Forelimb muscle (tissue), 1 donor: ENCODE measurements around the gene CLMN. TPM values are rescaled to one million over a fixed set of nuclear protein-coding genes. Genes with fewer than 3 reads are reported as not detected.

Experiments used
- DNase-seq: peaks from one replicate; pipeline ENCODE4 v3.0.0-alpha.2; 2013; ENCODE audit warnings: low read depth
- polyA plus RNA-seq: library from polyadenylated mRNA; unstranded; fragments of 120-200 nt; gene quantifications from one replicate; pipeline ENCODE4 v1.2.1, GENCODE V29; 2013; ENCODE audit not compliant: insufficient read length

CLMN gene
- polyA plus RNA-seq, 1 donor, result 2.5 TPM

DNA sequence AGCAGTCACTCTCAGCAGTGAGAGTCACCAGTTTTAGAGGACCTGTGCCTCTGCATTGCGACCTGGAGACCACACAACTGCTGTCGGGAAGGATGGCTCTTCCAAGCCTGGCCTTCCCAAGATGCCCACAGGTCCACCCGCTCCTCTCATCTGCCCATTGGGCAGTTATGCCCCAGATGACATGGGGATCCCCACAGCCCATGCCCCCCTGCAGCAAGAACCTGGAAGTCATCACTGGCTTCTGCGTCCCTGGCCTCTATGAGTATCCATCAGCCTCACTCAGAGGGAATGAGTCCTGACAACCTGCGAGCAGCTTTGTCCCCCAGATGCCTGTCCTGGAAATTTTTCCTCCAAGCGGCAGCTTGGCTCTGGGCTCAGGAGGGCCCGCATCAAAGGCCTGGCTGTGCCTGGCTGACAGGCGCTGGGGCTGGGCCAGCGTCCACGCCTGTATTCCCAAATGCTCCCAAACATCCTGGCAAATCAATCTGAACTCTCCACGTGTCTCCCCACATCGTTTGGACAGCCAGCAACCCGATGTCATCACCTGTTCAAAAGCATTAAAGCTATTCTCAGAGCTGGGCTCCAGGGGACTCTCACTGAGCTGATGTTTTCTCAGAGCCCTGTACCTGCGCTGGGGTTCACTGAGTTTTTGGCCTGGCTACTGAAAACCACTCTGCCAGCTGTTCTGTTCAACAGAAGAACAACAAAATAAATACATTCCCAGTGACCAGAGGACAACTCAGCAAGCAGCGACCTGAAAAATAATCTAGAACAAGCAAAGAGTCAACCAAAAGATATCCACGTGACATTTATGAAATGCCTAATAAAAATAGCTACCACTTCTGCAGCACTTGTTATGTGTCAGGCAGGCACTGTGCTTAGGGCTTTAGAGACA is 57.8 kb downstream of the CLMN start:
- no peak for DNase-seq

DNA sequence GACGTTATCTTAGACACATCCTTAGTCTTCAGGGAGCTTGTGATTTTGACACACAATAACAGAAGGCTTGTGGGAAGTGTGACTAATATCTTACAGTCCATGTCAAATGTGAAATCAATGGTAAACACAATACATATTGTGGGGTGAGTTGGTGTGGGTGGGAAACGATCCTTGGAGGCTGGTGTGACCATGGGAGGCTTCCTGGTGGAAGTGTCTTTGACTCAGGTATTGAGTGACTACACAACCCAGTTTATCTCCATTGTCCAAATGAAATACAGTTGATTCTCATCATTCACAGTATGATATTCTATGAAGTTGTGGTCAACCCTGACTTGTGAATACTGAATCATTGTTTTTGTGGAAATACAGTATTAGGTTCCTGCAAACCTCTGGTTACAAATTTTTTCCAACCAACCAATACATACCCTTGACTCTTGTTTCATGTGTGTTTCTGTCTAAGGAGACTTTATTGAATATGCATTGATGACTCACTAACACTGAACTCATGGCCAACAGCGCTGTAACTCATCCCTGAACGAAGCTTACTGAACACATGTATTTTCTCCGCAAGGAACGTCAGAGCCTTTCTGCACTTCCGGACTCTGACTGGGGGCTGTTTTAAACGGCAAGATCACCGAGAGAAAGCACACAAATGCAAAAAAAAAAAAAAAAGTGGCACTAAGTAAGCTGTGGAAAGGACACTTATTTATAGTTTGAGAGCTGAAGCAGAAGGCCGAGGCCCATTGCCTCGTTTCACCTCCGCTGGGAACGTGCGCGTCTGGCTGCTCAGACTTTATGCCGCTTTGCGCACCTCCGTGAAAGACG is 59.0 kb downstream of the CLMN start:
- DNase-seq, result no peak

GRCh38 chr14:95258754-95259593 is 60.7 kb downstream of the CLMN start:
- DNase-seq, result no peak

DNA sequence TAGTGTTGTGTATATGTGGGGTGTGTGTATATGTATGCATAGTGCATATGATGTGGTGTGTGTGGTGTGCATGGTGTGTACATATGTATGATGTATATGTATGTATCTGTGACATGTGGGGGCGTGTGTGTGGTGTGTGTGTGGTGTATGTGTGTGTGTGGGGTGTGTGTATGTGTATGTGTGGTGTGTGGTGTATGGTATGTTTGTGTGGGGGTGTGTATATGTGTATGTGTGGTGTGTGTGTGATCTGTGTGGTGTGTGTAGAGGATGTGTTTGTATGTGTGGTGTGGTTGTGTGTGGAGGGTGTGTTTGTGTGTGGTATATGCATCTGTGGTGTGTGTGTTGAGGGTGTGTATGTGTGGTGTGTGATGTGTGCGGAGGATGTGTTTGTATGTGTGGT is 61.6 kb downstream of the CLMN start:
- no peak for DNase-seq

GRCh38 chr14:95257521-95257920 is 62.2 kb downstream of the CLMN start:
- no peak for DNase-seq

DNA sequence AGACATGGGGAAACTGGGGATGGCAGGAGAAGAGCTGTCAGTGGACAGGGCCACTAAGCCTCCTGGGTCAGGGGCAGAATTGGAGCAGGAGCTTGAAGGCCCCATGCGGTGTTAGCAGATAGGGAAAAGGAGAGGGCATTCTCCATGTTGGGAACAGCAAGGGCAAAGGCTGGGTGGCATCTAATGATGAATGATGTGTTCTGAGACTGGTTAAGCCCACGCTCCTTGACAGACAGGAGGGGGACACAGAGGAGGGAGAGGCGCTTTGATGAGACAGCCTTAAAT is 63.0 kb downstream of the CLMN start:
- no peak for DNase-seq

- DNase-seq, result no peak
Observed at GRCh38 chr14:95256002-95256775, 63.5 kb downstream of the CLMN start.

- no peak for DNase-seq
Observed at GRCh38 chr14:95255487-95255886, 64.2 kb downstream of the CLMN start.

GRCh38 chr14:95255013-95255412 is 64.7 kb downstream of the CLMN start:
- DNase-seq, result no peak

GRCh38 chr14:95254288-95254687 is 65.4 kb downstream of the CLMN start:
- no peak for DNase-seq

- no peak for DNase-seq
Observed at GRCh38 chr14:95253039-95253630, 66.6 kb downstream of the CLMN start.

DNA sequence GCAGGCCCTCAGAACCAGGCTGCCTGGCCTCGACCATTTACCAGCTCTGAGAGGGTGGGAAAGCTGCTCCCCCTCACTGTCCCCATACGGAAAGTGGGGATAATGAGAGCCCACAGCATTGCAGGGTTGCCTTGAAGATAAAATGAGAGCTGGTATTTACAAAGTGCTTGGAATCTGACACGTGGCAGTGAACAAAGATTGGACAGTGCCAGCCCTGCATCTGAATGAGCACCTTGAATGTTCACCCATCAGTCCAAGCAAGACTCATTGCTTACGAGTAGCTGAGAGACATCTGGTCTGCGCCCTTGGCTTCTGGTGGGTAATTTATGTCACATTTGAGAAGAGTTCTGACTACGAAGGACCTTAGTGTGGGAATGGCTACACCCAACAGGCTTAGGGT is 67.5 kb downstream of the CLMN start:
- DNase-seq, result no peak

DNA sequence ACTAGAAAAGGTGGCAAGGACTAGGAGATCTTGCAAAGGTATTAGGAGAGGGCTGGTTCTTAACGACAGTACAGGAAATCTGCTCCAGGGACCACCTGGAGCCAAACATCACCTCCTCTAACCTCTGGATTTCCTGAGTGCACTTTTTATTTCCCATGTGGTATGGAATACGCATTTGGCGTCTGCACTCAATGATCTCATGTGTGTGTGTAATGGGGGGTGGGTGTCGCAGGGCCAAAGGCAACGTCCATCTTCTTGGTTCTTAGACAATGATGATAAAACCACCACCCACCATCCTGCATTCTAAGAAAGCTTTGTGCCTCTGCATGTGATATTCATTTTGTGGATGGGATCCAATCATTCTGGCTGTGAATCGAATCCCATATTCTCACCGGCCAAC is 68.8 kb downstream of the CLMN start:
- no peak for DNase-seq

DNA sequence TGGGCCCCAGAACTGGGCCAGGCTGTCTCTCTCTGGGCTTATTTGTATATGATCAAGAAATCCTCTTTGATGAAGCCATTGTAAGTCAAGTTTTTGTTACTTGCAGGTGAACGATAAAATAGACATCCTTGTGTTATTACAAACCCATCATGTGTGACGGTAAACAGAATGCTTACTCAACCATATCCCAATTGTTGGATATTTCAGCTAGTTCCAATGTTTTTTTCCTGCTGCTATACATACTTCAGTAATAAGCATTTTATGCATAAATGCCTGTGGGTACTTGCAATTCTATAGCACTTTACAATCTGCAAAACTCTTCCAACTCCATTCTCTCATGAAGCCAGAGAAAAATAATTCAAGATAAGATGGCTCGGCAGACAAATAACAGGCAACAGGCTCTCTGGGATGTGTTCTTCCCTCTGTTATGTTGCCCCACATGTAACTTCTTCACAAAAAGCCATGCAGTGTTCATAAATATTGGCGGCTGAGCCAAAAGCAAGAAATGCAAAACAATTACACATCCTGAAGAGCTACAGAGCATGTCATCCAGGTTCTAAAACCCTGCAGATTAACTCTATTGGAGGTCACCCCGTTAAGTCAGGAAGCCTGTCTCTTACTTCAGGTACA is 69.5 kb downstream of the CLMN start:
- no peak for DNase-seq

GRCh38 chr14:95248432-95248831 is 71.3 kb downstream of the CLMN start:
- DNase-seq, result no peak

DNA sequence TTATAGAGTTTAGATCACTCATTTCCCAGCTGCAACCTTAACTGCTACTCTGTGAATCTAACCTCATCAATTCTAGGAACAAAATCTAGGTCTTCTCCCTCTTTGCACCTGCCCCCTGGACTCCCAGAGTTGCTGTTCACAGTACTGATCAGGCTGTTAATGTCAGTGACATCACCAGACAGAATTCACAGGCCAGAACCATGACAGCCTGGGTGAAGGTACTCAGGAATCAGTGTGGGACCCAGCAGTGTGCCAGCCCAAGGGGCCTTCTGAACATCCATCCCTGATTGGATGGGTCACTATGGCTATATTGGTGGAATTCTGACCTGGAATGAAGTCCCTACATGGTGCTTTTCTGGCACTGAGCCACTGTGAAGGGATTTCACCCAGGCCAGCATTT is 72.8 kb downstream of the CLMN start:
- no peak for DNase-seq

DNA sequence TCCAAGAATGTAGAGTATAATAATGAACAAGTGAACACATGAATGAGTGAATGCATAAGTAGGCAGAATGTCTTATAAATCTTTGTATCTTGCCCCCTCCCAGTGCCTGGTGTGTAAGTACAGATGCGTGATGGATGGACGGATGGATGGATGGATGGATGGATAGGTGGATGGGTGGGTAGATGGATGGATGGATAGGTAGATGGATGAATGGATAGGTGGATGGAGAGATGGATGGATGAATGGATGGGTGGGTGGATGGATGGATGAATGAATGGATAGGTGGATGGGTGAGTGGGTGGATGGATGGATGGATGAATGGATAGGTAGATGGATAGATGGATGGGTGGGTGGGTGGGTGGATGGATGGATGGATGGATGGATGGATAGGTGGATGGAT is 74.4 kb downstream of the CLMN start:
- no peak for DNase-seq

GRCh38 chr14:95244587-95244986 is 75.1 kb downstream of the CLMN start:
- no peak for DNase-seq

DNA sequence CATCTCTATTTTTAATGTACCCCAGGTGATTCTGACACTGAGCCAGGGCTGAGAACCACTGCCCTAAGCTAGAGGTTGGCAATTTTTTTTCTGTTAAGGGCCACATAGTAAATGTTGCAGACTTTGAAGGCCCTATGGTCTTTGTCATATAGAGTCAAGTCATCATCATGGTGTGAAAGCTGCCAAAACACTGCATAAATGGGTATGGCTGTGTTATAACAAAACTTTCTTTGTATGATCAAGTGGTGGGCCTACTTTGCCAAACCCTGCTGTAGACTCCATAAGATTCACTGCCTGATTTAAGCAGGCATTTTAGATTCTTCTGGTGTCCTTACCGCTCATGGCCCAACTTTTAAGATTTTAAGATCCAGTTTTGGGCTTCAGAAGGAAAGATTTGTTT is 76.8 kb downstream of the CLMN start:
- DNase-seq, result no peak
